ENCODE results near the gene CCDC83. TPM values are rescaled to one million over a fixed set of nuclear protein-coding genes. Genes with fewer than 3 reads are reported as not detected.

CCDC83 gene
- total and polyA plus RNA-seq, 9 of the 15 experiments (the other 6 are each of a cell fraction or from before 2014, with no cell fraction given) = not detected

DNA sequence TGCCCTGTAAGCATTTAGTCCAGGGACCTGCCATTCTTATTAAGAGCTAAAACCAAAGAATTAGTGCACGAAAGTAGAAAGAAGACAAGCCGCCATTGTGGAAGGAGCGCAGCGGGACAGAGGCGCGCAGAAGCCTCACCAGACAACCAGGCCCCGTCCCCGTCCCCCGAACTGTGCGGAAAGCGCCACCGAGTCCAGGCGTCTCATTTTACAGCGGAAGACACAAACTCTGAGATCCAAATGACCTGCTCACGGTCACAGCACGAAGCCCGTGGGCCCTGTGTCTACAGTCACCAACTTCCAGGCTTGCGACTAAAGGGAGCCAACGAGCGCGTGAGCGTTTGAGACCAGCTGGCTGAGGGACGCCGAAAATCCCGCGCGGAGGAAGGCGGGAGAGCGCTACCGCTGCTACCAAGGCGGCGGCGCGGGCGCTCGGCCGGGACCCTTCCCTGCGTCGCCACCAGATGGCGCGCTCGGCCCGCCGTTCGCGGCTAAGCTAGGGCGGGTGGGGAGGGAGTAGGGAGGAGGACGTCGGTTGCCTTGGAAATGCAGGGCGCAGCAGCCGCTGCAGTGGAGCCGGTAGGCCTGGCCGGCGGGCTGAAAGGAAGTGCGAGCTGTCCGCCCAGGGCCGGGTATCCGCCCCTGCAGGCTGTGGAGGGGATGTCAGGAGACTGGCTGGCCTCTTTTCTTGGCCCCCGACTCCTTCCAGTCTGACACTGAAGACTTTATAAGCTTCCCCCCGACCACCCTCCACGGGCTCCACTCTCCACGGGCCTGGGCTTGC, 434 bp upstream of the CCDC83 start (continued):
- peak; percentile 89 for TF ChIP-seq E2F3 (CRISPR knock-in tag; IDR thresholded peaks at IDR 0.05)
- TF ChIP-seq STAG1 (CRISPR knock-in tag; IDR thresholded peaks at IDR 0.05; ENCODE audit: borderline replicate concordance) = peak; percentile 99
- no peak for TF ChIP-seq HOXB6 (CRISPR knock-in tag; IDR thresholded peaks at IDR 0.05; ENCODE audit: borderline replicate concordance)
- TF ChIP-seq ZNF707 (CRISPR knock-in tag; conservative IDR thresholded peaks at IDR 0.05) = no peak
- peak; percentile 88; the same call in 1 of the 2 replicates for TF ChIP-seq CBX1 (IDR thresholded peaks at IDR 0.05; ENCODE audit: low read depth)
- 0 out of 2 replicates have a peak, but pooled peaks have one; percentile 10 for TF ChIP-seq TEAD4 (IDR thresholded peaks at IDR 0.05; ENCODE audit: low read length)
- TF ChIP-seq TEAD4 (CRISPR knock-in tag; IDR thresholded peaks at IDR 0.05; ENCODE audit: borderline replicate concordance) = no peak
- peak; percentile 31; the same call in 1 of the 2 replicates for TF ChIP-seq ETV1 (tag; conservative IDR thresholded peaks at IDR 0.05; ENCODE audit: low read depth)
- TF ChIP-seq ADNP (tag; IDR thresholded peaks at IDR 0.05) = no peak
- TF ChIP-seq, protein P1, sequence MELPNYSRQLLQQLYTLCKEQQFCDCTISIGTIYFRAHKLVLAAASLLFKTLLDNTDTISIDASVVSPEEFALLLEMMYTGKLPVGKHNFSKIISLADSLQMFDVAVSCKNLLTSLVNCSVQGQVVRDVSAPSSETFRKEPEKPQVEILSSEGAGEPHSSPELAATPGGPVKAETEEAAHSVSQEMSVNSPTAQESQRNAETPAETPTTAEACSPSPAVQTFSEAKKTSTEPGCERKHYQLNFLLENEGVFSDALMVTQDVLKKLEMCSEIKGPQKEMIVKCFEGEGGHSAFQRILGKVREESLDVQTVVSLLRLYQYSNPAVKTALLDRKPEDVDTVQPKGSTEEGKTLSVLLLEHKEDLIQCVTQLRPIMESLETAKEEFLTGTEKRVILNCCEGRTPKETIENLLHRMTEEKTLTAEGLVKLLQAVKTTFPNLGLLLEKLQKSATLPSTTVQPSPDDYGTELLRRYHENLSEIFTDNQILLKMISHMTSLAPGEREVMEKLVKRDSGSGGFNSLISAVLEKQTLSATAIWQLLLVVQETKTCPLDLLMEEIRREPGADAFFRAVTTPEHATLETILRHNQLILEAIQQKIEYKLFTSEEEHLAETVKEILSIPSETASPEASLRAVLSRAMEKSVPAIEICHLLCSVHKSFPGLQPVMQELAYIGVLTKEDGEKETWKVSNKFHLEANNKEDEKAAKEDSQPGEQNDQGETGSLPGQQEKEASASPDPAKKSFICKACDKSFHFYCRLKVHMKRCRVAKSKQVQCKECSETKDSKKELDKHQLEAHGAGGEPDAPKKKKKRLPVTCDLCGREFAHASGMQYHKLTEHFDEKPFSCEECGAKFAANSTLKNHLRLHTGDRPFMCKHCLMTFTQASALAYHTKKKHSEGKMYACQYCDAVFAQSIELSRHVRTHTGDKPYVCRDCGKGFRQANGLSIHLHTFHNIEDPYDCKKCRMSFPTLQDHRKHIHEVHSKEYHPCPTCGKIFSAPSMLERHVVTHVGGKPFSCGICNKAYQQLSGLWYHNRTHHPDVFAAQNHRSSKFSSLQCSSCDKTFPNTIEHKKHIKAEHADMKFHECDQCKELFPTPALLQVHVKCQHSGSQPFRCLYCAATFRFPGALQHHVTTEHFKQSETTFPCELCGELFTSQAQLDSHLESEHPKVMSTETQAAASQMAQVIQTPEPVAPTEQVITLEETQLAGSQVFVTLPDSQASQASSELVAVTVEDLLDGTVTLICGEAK (IDR thresholded peaks at IDR 0.05) = peak; percentile 60; the same call in 1 of the 2 replicates
- TF ChIP-seq, protein P1 (CRISPR knock-in tag; IDR thresholded peaks at IDR 0.05) = 0 out of 2 replicates have a peak, but pooled peaks have one; percentile 18
- TF ChIP-seq CREB1 (IDR thresholded peaks at IDR 0.05) = peak; percentile 23; the same call in 1 of the 2 replicates
- TF ChIP-seq CREB1 (CRISPR knock-in tag; IDR thresholded peaks at IDR 0.05) = peak; percentile 47; the same call in 1 of the 2 replicates
- TF ChIP-seq DACH1 (IDR thresholded peaks at IDR 0.05; ENCODE audit: partially characterized antibody) = peak; percentile 88
- TF ChIP-seq CHCHD3 (CRISPR knock-in tag; IDR thresholded peaks at IDR 0.05) = no peak
- 0 out of 2 replicates have a peak, but pooled peaks have one; percentile 48 for TF ChIP-seq TOE1 (IDR thresholded peaks at IDR 0.05; ENCODE audit: borderline replicate concordance)
- no peak for TF ChIP-seq TOE1 (CRISPR knock-in tag; IDR thresholded peaks at IDR 0.05; ENCODE audit: borderline replicate concordance, low read depth)
- TF ChIP-seq SMAD4 (CRISPR knock-in tag; conservative IDR thresholded peaks at IDR 0.05) = peak; percentile 65; the same call in 1 of the 2 replicates
- no peak for TF ChIP-seq ZNF778 (CRISPR knock-in tag; IDR thresholded peaks at IDR 0.05)
- peak; percentile 3 for TF ChIP-seq ZFP36 (IDR thresholded peaks at IDR 0.05; ENCODE audit: low read depth, low read length, partially characterized antibody)
- no peak for TF ChIP-seq NCOR1 (IDR thresholded peaks at IDR 0.05)

Measured in K562 (cell line).